Heart left ventricle (tissue), 13 donors: ENCODE results near the gene SYK.

Experiments
- POLR2A ChIP-seq, 2 donors: fragments of 450-650 bp; IDR thresholded peaks; one replicate each; pipeline ENCODE4 v1.6.1; 2017; ENCODE audit warnings: antibody characterized with exemption in 2 of 2, mild to moderate bottlenecking in 2 of 2, moderate library complexity in 2 of 2
- TF ChIP-seq, protein P1 (sequence below), 12 donors: fragments of 200-600 bp; sonication (generic) in 4 of 12; IDR thresholded peaks; one replicate each; pipeline versions ENCODE4 v1.5.0 to v1.8.0; 2018 to 2022; ENCODE audit warnings: antibody characterized with exemption in 12 of 12, mild to moderate bottlenecking in 5 of 12
- donor health status: ischemic (EF 13 %, LVEDD 7.1; RV severe dilation, severe dysfunction).
- donor health status: DM: no; HTN: yes; CAD: no.
- donor health status: DM: no; HTN: no; CAD: no.
- donor health status: ischemic (EF 25% LVEDD 6.9; RV normal size, moderate dysfunction).
- donor health status: ischemic (EF 25% LVEDD 5.7; RV mildly dilated, moderate dysfunction).
- donor health status: ischemic (EF 35%, LVEDD 5.7; RV mildly dilated, moderate dysfunction).
- donor health status: nonischemic (EF 11% LVEDD 7.7; RV severe dilation, severe dysfunction).
- donor health status: DM: yes; HTN: yes; CAD: no.
- donor health status: PGD.
- donor health status: ischemic (EF 29% LVEDD 5.4; RV normal size, mild dysfunction).
- donor health status: nonischemic (EF 23%, LVEDD 6.1; RV moderate dilation, normal function).

DNA sequence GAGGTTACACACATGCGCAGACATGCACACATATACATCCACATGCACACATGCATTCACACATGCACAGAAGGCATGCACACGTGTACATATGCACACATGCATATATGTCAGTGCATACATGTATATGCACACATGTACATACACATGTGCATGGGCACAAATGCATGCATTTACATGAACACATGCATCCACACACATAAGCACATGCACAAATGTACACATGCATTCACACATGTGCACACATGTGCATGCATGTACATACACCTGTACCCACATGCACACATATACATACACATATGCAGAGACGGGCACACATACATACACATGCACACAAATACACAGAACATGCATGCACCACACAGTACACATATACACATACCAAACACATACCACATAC is 97.7 kb downstream of the SYK start:
- TF ChIP-seq, protein P1, sequence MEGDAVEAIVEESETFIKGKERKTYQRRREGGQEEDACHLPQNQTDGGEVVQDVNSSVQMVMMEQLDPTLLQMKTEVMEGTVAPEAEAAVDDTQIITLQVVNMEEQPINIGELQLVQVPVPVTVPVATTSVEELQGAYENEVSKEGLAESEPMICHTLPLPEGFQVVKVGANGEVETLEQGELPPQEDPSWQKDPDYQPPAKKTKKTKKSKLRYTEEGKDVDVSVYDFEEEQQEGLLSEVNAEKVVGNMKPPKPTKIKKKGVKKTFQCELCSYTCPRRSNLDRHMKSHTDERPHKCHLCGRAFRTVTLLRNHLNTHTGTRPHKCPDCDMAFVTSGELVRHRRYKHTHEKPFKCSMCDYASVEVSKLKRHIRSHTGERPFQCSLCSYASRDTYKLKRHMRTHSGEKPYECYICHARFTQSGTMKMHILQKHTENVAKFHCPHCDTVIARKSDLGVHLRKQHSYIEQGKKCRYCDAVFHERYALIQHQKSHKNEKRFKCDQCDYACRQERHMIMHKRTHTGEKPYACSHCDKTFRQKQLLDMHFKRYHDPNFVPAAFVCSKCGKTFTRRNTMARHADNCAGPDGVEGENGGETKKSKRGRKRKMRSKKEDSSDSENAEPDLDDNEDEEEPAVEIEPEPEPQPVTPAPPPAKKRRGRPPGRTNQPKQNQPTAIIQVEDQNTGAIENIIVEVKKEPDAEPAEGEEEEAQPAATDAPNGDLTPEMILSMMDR (IDR thresholded peaks at IDR 0.05) = no peak
- no peak for TF ChIP-seq POLR2A (IDR thresholded peaks at IDR 0.05)
